Myocyte (in vitro differentiated cells): ENCODE results near the gene MEDAG. TPM values are rescaled to one million over a fixed set of nuclear protein-coding genes. Genes with fewer than 3 reads are reported as not detected.
A peak's percentile ranks its signal among the peaks of the same experiment; 100 is the strongest.

Experiments used
- DNase-seq: peaks from one replicate; pipeline ENCODE4 v3.0.0-alpha.2; 2012; ENCODE audit warnings: low read depth
- total RNA-seq: library from RNA; depleted of rRNA; stranded (reverse); fragments of >200 nt; gene quantifications from 2 replicates; pipeline ENCODE4 v1.2.3, GENCODE V29; 2014

The MEDAG gene
- total RNA-seq, 1 donor from 2014 or later, result 2.6 TPM

DNA sequence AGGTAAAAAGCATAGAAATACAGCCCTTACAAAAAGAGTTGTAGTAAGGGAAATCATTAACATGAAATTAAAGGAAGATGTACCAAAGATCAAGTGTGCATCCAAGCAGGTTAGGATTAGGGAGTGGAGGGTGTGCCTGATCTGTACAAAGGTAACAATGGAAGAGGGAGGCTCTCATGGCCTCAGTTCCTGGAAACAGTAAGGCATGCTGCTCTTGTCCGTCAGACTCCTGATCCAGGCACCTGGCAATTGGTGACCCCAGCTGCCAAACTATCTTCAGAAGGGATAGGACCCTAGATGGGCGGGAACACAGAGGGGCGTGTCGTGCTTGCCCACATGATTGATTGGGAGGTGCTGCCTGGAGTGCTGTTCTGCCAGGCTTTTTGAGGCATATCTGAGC, 30.9 kb downstream of the MEDAG start:
- DNase-seq, result no peak

- no peak for DNase-seq
Observed at GRCh38 chr13:30943881-30944280, 37.8 kb downstream of the MEDAG start.

GRCh38 chr13:30957258-30957943, 51.3 kb downstream of the MEDAG start:
- DNase-seq, result no peak

- DNase-seq, result no peak
Observed at GRCh38 chr13:30959678-30960077, 53.6 kb downstream of the MEDAG start.

DNA sequence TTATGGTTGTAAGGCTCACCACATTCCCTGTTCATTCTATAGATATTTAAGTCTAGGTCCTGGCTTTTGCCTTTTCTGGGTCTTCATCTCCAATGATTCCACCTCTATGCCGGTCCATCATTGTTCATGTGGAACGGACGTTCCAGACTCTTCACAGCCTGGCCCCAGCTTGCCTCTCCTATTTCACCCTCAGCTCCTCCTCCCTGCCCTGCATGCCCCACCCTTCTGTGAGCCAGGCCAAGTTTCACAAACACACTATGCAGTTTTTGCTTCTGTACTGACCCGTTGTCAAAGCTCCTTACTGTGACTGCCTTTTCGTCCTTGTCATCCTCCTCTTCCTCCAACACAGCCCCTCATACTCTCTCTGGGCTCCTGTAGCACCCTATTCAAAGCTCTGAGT, 57.7 kb downstream of the MEDAG start:
- DNase-seq, result peak; percentile 41

GRCh38 chr13:30965380-30965779, 59.3 kb downstream of the MEDAG start:
- DNase-seq, result peak; percentile 16

DNA sequence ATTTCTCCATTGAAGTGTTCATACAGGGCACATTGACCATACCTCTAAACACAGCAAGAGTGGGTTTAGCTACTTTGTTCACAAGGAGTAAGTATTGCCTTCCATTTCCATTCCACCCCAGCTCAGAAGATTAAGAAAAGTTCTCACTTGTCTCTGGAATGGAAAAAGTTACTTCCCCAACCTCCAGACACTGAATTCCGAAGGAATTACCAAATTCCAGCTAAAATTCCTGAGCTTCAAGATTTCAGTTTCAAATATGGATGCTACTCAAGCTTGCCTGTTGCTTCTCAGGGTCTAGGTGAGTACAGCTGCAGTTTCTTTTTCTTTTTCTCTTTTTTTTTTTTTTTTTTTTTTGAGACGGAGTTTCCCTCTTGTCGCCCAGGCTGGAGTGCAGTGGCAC, 60.0 kb downstream of the MEDAG start:
- no peak for DNase-seq

DNA sequence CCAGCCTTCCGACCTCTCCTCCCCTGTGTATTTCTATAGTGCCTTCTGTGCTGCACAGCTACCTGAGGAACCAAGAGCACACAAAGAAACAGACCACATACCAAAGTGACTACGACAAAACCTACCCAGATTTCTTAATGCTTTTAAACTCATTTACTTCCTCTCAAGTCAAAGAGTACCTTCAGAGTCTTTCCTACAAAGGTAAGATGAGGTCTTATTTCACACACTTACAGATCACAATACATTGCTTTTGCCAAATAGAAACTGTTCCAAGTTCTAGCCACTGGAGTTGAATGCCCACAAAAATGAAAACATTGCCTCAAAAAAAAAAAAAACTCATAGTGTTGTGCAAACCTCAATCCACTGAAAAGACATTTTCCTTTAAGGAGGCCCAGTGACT, 62.8 kb downstream of the MEDAG start:
- DNase-seq, result peak; percentile 14

DNA sequence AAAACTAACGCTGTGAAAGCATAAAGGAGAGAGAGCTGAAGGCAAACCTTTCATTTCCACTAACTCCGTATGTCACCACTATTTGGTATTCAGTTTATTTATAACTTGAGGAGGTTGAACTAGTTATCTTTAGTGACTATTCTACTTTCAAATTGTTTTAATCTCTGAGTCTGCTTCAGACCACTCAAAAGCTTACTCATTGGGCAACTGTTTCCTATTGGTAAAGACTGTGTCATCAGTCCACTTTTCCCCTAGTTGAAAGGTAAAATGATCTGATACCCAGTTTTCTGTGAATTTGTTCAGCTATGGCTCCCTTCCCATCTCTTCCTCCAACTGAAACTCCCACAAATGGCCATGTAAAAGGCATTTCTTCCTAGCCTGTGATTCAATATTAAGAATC, 65.5 kb downstream of the MEDAG start:
- DNase-seq, result no peak

DNA sequence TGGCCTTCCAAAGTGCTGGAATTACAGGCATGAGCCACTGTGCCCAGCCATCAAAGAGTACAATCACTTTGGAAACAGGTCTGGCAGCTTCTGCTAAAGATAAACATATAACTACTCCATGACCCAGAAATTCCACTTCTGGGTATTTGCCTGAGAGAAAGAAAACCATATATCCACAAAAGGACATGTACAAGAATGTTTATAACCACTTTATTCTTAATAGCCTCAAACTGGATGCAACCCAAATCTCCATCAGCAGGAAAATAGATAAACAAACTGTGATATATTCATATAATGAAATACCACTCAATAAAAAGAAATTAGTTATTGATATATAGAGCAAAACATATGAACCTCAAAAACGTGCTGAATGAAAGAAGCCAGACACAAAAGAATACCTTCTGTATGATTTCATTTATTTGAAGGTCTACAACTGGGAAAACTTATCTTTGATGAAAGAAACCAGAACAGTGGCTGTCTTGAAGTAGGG, 66.9 kb downstream of the MEDAG start:
- DNase-seq, result no peak

GRCh38 chr13:30974350-30974749, 68.3 kb downstream of the MEDAG start:
- no peak for DNase-seq

Other genes with a start within 250 kb of the MEDAG start
- not detected in 2 replicates for gene ALOX5AP, start 170.7 kb upstream of the MEDAG start, total RNA-seq
- gene TEX26, start 26.4 kb downstream of the MEDAG start, total RNA-seq, result not detected in 2 replicates